ENCODE data around the gene LMAN1L. TPM values are rescaled to one million over a fixed set of nuclear protein-coding genes. Genes with fewer than 3 reads are reported as not detected.
A peak's percentile ranks its signal among the peaks of the same experiment; 100 is the strongest.

Gene LMAN1L
- total RNA-seq, 1 experiment from 2014 or later: not detected

- ATAC-seq (peak; percentile 58), DNase-seq (ENCODE audit: low spot score) (peak; percentile 81)
- POLR2A ChIA-PET: interaction anchor here (0.9 to 1.8 kb wide), 3 partner anchors 9 to 153 kb away, joined by 3 to 20 read pairs (median 3); partner anchors contain the start of gene CLK3
- Mint-ChIP-seq H3K9me3 (no peaks in the 10 kb centered on the region), H3K36me3 (no peaks in the 10 kb centered on the region), H3K27ac (no peak overlapping the region), H3K4me3 (peak overlapping the region; percentile 58), H3K4me1 (peaks cover 23% of the 10 kb centered on the region), H3K27me3 (ENCODE audit: low read depth) (peaks cover 21% of the 10 kb centered on the region)
- peak; percentile 90 for TF ChIP-seq CTCF (IDR thresholded peaks at IDR 0.05)
- TF ChIP-seq ATF1 (CRISPR knock-in tag; IDR thresholded peaks at IDR 0.05): no peak
- CTCF ChIA-PET: interaction anchor here (0.5 to 12.6 kb wide), 66 partner anchors 9 to 1400 kb away, joined by 3 to 409 read pairs (median 5); partner anchors contain the start of genes COX5A, CPLX3, CSK and CYP1A1
These were observed 43.8 kb upstream of the LMAN1L start for GRCh38 chr15:74768771-74769342.

- DNase-seq (ENCODE audit: low spot score): no peak
- no peak for ATAC-seq
- Mint-ChIP-seq H3K4me1 (peaks cover 26% of the 10 kb centered on the region), H3K27ac (no peak overlapping the region), H3K27me3 (ENCODE audit: low read depth) (peaks cover 21% of the 10 kb centered on the region), H3K4me3 (no peak overlapping the region), H3K9me3 (no peaks in the 10 kb centered on the region), H3K36me3 (no peaks in the 10 kb centered on the region)
- TF ChIP-seq, protein P1, sequence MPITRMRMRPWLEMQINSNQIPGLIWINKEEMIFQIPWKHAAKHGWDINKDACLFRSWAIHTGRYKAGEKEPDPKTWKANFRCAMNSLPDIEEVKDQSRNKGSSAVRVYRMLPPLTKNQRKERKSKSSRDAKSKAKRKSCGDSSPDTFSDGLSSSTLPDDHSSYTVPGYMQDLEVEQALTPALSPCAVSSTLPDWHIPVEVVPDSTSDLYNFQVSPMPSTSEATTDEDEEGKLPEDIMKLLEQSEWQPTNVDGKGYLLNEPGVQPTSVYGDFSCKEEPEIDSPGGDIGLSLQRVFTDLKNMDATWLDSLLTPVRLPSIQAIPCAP (CRISPR knock-in tag; IDR thresholded peaks at IDR 0.05): no peak
- TF ChIP-seq ZBTB21 (CRISPR knock-in tag; IDR thresholded peaks at IDR 0.05; ENCODE audit: borderline replicate concordance) (no peak), ZNF317 (CRISPR knock-in tag; IDR thresholded peaks at IDR 0.05; ENCODE audit: borderline replicate concordance, low read depth) (no peak), MYBL2 (CRISPR knock-in tag; IDR thresholded peaks at IDR 0.05) (no peak)
- CTCF ChIA-PET: interaction anchor here (0.6 to 12.6 kb wide), 55 partner anchors 10 to 396 kb away, joined by 3 to 409 read pairs (median 7); partner anchors contain the start of genes COX5A, CPLX3, CSK and CYP1A1
- POLR2A ChIA-PET: interaction anchor here (0.9 to 1.8 kb wide), 2 partner anchors 9 to 154 kb away, joined by 3 to 20 read pairs; partner anchors contain the start of gene CLK3
These were observed 43.1 kb upstream of the LMAN1L start for GRCh38 chr15:74769463-74770025.

- no peaks in the 10 kb centered on the region for H3K36me3 Mint-ChIP-seq
- no peak overlapping the region for H3K27ac Mint-ChIP-seq
- peaks cover 26% of the 10 kb centered on the region for H3K4me1 Mint-ChIP-seq
- ATAC-seq (no peak), DNase-seq (ENCODE audit: low spot score) (no peak)
- no peaks in the 10 kb centered on the region for H3K9me3 Mint-ChIP-seq
- no peak overlapping the region for H3K4me3 Mint-ChIP-seq
- POLR2A ChIA-PET: interaction anchor here (1.6 kb wide), 1 partner anchor 10 kb away, joined by 8 read pairs; no protein-coding TSS in a partner anchor
- H3K27me3 Mint-ChIP-seq (ENCODE audit: low read depth): peaks cover 21% of the 10 kb centered on the region
- CTCF ChIA-PET: interaction anchor here (0.6 to 12.6 kb wide), 60 partner anchors 11 to 537 kb away, joined by 3 to 409 read pairs (median 5); partner anchors contain the start of genes ARID3B, CLK3, COX5A and CPLX3
- TF ChIP-seq SMAD4 (CRISPR knock-in tag; IDR thresholded peaks at IDR 0.05) (no peak), ZNF425 (CRISPR knock-in tag; conservative IDR thresholded peaks at IDR 0.05) (no peak), ZNF671 (CRISPR knock-in tag; IDR thresholded peaks at IDR 0.05) (no peak), MLX (CRISPR knock-in tag; IDR thresholded peaks at IDR 0.05) (no peak), ELF4 (CRISPR knock-in tag; IDR thresholded peaks at IDR 0.05; ENCODE audit: low read depth) (no peak), ARID4B (CRISPR knock-in tag; IDR thresholded peaks at IDR 0.05; ENCODE audit: borderline replicate concordance) (no peak), USF2 (CRISPR knock-in tag; IDR thresholded peaks at IDR 0.05) (no peak), ZNF416 (CRISPR knock-in tag; IDR thresholded peaks at IDR 0.05) (no peak), NR3C1 (CRISPR knock-in tag; conservative IDR thresholded peaks at IDR 0.05; ENCODE audit: low read depth) (no peak)
These were observed 42.3 kb upstream of the LMAN1L start for GRCh38 chr15:74770211-74770903.
